ENCODE data around the gene PNPLA2. TPM values are rescaled to one million over a fixed set of nuclear protein-coding genes. Genes with fewer than 3 reads are reported as not detected.
A peak's percentile ranks its signal among the peaks of the same experiment; 100 is the strongest.

Gene PNPLA2
- total RNA-seq, 1 experiment from 2014 or later, result 40.2 TPM

DNA sequence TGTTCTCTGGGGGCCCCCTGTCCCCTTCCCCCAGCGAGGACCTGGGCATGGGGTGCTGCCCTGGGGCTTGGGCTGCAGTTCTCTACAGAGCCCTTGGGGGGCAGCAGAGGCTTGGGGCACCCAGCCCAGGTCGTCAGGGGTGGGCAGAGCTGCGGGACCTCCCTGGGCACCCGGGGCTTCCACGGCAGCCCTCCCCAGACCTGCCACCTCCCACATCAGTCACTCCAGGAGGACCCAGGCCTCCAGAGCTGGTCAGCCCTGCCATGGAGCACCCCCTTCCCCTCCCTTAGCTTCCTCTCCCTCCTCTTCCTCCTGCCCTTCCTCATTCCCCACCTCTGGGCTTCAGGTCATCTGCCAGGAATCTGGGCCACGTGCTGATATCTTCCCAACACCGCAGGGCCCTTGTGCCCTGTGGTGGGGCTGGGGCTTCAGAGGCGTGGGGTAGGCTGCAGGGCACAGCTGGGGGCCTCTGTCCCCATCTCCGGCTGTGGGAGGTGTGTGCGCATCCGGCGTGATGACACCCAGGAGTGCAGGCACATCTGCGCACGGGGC, 29.7 kb downstream of the PNPLA2 start:
- Histone ChIP-seq H3F3A (ENCODE audit: low read length, unreplicated experiment) (no peaks in the 10 kb centered on the region), H4K20me1 (ENCODE audit: low read length) (no peaks in the 10 kb centered on the region; the same call in 1 of the 2 replicates), H3K4me1 (ENCODE audit: insufficient read depth, low read length) (peaks cover 32% of the 10 kb centered on the region), H3K79me2 (ENCODE audit: low read length) (peaks cover 38% of the 10 kb centered on the region), H3K4me3 (ENCODE audit: low read length) (no peak overlapping the region), H3K9me2 (replicated peaks; ENCODE audit: low read length) (no peaks in the 10 kb centered on the region), H3K4me2 (ENCODE audit: low read length) (no peak overlapping the region), H3K9me3 (ENCODE audit: low read length) (no peaks in the 10 kb centered on the region), H3K36me3 (ENCODE audit: low read depth, low read length) (no peaks in the 10 kb centered on the region; the same call in 1 of the 2 replicates), H2AFZ (ENCODE audit: low read length) (no peak overlapping the region), H3K9ac (ENCODE audit: low read length) (no peak overlapping the region), H3K27me3 (ENCODE audit: low read length) (no peaks in the 10 kb centered on the region), H3K27ac (ENCODE audit: low read length) (no peak overlapping the region)
- CTCF ChIA-PET, result no interaction called here
- TF ChIP-seq, protein P1, sequence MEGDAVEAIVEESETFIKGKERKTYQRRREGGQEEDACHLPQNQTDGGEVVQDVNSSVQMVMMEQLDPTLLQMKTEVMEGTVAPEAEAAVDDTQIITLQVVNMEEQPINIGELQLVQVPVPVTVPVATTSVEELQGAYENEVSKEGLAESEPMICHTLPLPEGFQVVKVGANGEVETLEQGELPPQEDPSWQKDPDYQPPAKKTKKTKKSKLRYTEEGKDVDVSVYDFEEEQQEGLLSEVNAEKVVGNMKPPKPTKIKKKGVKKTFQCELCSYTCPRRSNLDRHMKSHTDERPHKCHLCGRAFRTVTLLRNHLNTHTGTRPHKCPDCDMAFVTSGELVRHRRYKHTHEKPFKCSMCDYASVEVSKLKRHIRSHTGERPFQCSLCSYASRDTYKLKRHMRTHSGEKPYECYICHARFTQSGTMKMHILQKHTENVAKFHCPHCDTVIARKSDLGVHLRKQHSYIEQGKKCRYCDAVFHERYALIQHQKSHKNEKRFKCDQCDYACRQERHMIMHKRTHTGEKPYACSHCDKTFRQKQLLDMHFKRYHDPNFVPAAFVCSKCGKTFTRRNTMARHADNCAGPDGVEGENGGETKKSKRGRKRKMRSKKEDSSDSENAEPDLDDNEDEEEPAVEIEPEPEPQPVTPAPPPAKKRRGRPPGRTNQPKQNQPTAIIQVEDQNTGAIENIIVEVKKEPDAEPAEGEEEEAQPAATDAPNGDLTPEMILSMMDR (conservative IDR thresholded peaks at IDR 0.05; ENCODE audit: low read depth, low read length), result peak; percentile 75
- TF ChIP-seq EZH2 (IDR thresholded peaks at IDR 0.05; ENCODE audit: low read length, unreplicated experiment) (no peak), EZH2phosphoT487 (IDR thresholded peaks at IDR 0.05; ENCODE audit: borderline replicate concordance, low read length) (no peak)
- no peak for ATAC-seq
- no TSS peak for BruUV-seq (replicated peaks)
- DNase-seq, result no peak
- POLR2A ChIA-PET (ENCODE audit: unreplicated experiment), result no interaction called here
- intact Hi-C loops (cut with micrococcal nuclease), result no loop called here

DNA sequence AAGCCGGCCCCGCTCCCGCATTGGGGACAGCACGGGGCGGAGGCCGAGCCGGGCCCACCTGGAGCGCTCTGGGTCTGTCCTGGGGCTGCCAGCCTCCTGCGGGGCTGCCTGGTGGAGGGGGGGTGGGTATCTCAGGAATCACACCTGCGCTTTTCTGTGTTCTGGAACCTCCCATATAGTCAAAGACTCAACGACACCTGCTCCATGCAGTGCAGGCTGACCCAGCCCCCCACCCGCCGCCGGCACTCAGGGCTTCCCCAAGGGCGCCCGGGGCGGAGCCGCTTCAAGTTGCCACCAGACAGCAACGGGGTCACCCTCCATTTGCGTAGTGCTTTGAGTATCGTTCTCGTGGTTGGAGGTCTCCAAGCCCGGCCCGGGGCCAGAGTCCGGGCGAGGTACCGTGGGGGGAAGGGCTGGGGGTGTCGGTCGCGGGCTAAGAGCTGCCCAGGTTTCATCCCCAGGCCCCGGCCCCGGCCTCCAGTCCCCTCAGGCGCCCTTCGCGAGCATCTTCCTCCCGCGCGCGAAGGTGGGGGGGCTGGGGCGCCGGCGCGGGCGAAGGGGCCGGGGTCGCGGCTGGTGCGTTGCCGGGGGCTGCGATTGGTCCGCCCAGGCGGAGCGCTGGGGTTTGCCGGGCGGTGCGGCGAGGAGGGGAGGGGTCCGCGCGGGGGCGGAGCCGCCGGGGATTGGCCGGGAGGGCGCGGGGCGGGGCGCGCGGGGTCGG, 30.6 kb downstream of the PNPLA2 start:
- peaks cover 24% of the 10 kb centered on the region for H3K4me1 ChIP-seq (ENCODE audit: insufficient read depth, low read length)
- H3K9ac ChIP-seq (ENCODE audit: low read length), result no peak overlapping the region
- no peaks in the 10 kb centered on the region for H3K9me2 ChIP-seq (replicated peaks; ENCODE audit: low read length)
- no peaks in the 10 kb centered on the region; the same call in 1 of the 2 replicates for H3K36me3 ChIP-seq (ENCODE audit: low read depth, low read length)
- ChIA-PET POLR2A (ENCODE audit: unreplicated experiment) (no interaction called here), CTCF (no interaction called here)
- H3K9me3 ChIP-seq (ENCODE audit: low read length), result no peaks in the 10 kb centered on the region
- peaks cover 32% of the 10 kb centered on the region for H3K79me2 ChIP-seq (ENCODE audit: low read length)
- intact Hi-C loops (cut with micrococcal nuclease), result no loop called here
- no peaks in the 10 kb centered on the region for H3K27me3 ChIP-seq (ENCODE audit: low read length)
- no peak for DNase-seq
- H3F3A ChIP-seq (ENCODE audit: low read length, unreplicated experiment), result no peaks in the 10 kb centered on the region
- no peak for ATAC-seq
- no peak overlapping the region for H3K27ac ChIP-seq (ENCODE audit: low read length)
- BruUV-seq (replicated peaks), result no TSS peak
- no peak overlapping the region for H2AFZ ChIP-seq (ENCODE audit: low read length)
- no peak overlapping the region for H3K4me2 ChIP-seq (ENCODE audit: low read length)
- no peaks in the 10 kb centered on the region; the same call in 1 of the 2 replicates for H4K20me1 ChIP-seq (ENCODE audit: low read length)
- no peak overlapping the region for H3K4me3 ChIP-seq (ENCODE audit: low read length)
- TF ChIP-seq EZH2 (IDR thresholded peaks at IDR 0.05; ENCODE audit: low read length, unreplicated experiment) (no peak), EZH2phosphoT487 (IDR thresholded peaks at IDR 0.05; ENCODE audit: borderline replicate concordance, low read length) (no peak)
- TF ChIP-seq, protein P1 (conservative IDR thresholded peaks at IDR 0.05; ENCODE audit: low read depth, low read length), result no peak

Measured in PC-3 (cell line).